ENCODE data around the gene STARD7. TPM values are rescaled to one million over a fixed set of nuclear protein-coding genes. Genes with fewer than 3 reads are reported as not detected.

STARD7 gene
- total and polyA plus RNA-seq, 2 donors (not counting 3 experiments of a cell fraction or from before 2014, with no cell fraction given) = 61.2 to 132 TPM

DNA sequence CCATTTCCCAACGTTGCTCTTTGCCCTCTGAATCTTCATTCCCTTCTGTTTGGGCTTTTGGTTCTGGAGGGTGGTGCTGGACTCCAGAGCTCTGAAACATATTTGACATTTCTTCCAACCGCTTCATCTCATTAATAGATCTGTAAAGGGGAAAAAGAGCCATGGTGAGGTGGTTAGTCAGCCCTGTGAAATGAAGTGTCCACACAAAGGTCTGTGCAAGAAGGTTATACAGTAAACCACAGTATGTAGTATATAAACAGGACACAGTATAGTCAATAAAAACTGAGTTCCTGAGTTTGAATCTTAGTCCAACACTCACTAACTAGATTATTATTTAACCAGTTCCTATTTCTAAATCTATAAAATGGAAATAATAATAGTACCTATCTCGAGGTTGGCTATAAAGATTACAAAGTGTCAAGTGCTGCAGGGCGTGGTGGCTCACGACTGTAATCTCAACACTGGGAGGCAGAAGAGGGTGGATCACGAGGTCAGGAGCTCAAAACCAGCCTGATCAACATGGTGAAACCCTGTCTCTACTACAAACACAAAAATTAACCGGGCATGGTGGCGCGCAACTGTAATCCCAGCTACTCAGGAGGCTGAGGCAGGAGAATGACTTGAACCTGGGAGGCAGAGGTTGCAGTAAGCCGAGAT is 13.1 kb downstream of the STARD7 start:
- Histone ChIP-seq H3K9me1 (replicated peaks; ENCODE audit: control insufficient read depth, extremely low read depth, insufficient read depth, low read length) (no peaks in the 10 kb centered on the region), H3K4me2 (ENCODE audit: insufficient read depth, low read length) (no peak overlapping the region), H3K9me3 (replicated peaks; ENCODE audit: control insufficient read depth, insufficient read depth, low read length) (no peaks in the 10 kb centered on the region), H3K79me2 (ENCODE audit: control insufficient read depth, insufficient read depth, low read length) (peaks cover 56% of the 10 kb centered on the region), H2AFZ (ENCODE audit: low read depth, low read length) (no peak overlapping the region), H4K20me1 (replicated peaks; ENCODE audit: control insufficient read depth, extremely low read depth, insufficient read depth, low read length) (peaks cover 3% of the 10 kb centered on the region), H3K4me1 (ENCODE audit: control insufficient read depth, extremely low read depth, insufficient read depth, low read length) (peaks cover 2% of the 10 kb centered on the region), H3K4me3 (replicated peaks in 1 of 3; ENCODE audit: insufficient read depth in 1 of 3, low read depth in 1 of 3, low read length in 3 of 3) (no peak overlapping the region), H3K9ac (replicated peaks; ENCODE audit: extremely low read depth, insufficient read depth, low read length) (no peak overlapping the region), H3K36me3 (ENCODE audit: control insufficient read depth in 2 of 2, extremely low read depth in 1 of 2, insufficient read depth in 2 of 2, low read length in 2 of 2) (peaks cover 15 to 27% of the 10 kb centered on the region in 2 experiments), H3K27me3 (ENCODE audit: control insufficient read depth in 2 of 2, insufficient read depth in 2 of 2, low read length in 2 of 2) (no peaks in the 10 kb centered on the region), H3K27ac (ENCODE audit: insufficient read depth, low read depth, low read length) (no peak overlapping the region)
- intact Hi-C loops (cut with micrococcal nuclease) (no loop called here), dilution Hi-C loops (cut with MboI; ENCODE audit: extremely low pct_ligation_motif_present, low sequenced_read_pairs) (no loop called here)
- TF ChIP-seq EZH2 (IDR thresholded peaks at IDR 0.05; ENCODE audit: borderline replicate concordance, low read depth, low read length, severe bottlenecking) (no peak), POLR2AphosphoS5 (IDR thresholded peaks at IDR 0.05; ENCODE audit: insufficient read depth, low read depth, low read length) (no peak), MYC (IDR thresholded peaks at IDR 0.05; ENCODE audit: low read depth, low read length) (no peak), MAX (IDR thresholded peaks at IDR 0.05; ENCODE audit: insufficient read depth, insufficient read length) (no peak), JUN (IDR thresholded peaks at IDR 0.05; ENCODE audit: borderline replicate concordance, insufficient read depth, insufficient read length, low read depth) (no peak), GATA2 (IDR thresholded peaks at IDR 0.05; ENCODE audit: insufficient read depth, insufficient read length, low read depth, low read length) (no peak), FOS (IDR thresholded peaks at IDR 0.05; ENCODE audit: borderline replicate concordance, insufficient read depth, low read length) (no peak), POLR2A (IDR thresholded peaks at IDR 0.05; ENCODE audit: low read depth, low read length) (no peak)
- TF ChIP-seq, protein P1, sequence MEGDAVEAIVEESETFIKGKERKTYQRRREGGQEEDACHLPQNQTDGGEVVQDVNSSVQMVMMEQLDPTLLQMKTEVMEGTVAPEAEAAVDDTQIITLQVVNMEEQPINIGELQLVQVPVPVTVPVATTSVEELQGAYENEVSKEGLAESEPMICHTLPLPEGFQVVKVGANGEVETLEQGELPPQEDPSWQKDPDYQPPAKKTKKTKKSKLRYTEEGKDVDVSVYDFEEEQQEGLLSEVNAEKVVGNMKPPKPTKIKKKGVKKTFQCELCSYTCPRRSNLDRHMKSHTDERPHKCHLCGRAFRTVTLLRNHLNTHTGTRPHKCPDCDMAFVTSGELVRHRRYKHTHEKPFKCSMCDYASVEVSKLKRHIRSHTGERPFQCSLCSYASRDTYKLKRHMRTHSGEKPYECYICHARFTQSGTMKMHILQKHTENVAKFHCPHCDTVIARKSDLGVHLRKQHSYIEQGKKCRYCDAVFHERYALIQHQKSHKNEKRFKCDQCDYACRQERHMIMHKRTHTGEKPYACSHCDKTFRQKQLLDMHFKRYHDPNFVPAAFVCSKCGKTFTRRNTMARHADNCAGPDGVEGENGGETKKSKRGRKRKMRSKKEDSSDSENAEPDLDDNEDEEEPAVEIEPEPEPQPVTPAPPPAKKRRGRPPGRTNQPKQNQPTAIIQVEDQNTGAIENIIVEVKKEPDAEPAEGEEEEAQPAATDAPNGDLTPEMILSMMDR (IDR thresholded peaks at IDR 0.05; ENCODE audit: extremely low read depth in 1 of 2, insufficient read depth in 1 of 2, low read depth in 1 of 2, low read length in 2 of 2) = no peak
- no peak for DNase-seq (ENCODE audit: low read depth, low spot score)
- BruUV-seq (replicated peaks) = no TSS peak
- POLR2A ChIA-PET = no interaction called here
- no peak for FAIRE-seq
- CTCF ChIA-PET = interaction anchor here (1.6 to 2.0 kb wide), 2 partner anchors 21 to 72 kb away, joined by 4 to 7 read pairs; no protein-coding TSS in a partner anchor
